IMR-90 (cell line): ENCODE results near the gene CLHC1. TPM values are rescaled to one million over a fixed set of nuclear protein-coding genes. Genes with fewer than 3 reads are reported as not detected.

ENCODE experiments used
- ATAC-seq: fragments of 200-7000 bp; cut with Tn5 transposase; 2 replicates; pipeline ENCODE4 v1.9.1; 2020; ENCODE audit warnings: low read depth, mild to moderate bottlenecking, moderate library complexity
- BruUV-seq: library from RNA; stranded (reverse); fragments of 400-500 nt; replicated peaks from 2 replicates; lab custom pipeline; 2021; lab: Mats Ljungman, UMichigan
- CTCF ChIA-PET: fragments of 300-600 bp; formaldehyde crosslinking; extraction: SDS; loops from one replicate; lab custom pipeline; 2021; ENCODE audit warnings: antibody characterized with exemption; lab: Yijun Ruan, JAX
- POLR2A ChIA-PET: fragments of 300-600 bp; sonication (Branson Sonifier 250); formaldehyde crosslinking; loops from one replicate; lab custom pipeline; 2022; ENCODE audit warnings: antibody characterized with exemption; ENCODE audit not compliant: unreplicated experiment; lab: Charles Lee
- DNase-seq: peaks from one replicate; pipeline ENCODE4 v3.0.0; 2013
- H2AFZ ChIP-seq: replicated peaks from 2 replicates; pipeline ENCODE3; 2013; ENCODE audit warnings: low read length, mild to moderate bottlenecking; ENCODE audit not compliant: poor library complexity
- H2AK5ac ChIP-seq: 2 replicates; pipeline ENCODE4 v1.6.1; 2013; ENCODE audit warnings: low read depth, low read length, inconsistent platforms
- H2AK9ac ChIP-seq: replicated peaks from 2 replicates; pipeline ENCODE3; 2013; ENCODE audit warnings: mild to moderate bottlenecking, low read depth, low read length, moderate library complexity; ENCODE audit not compliant: poor library complexity
- H2BK120ac ChIP-seq: 2 replicates; pipeline ENCODE4 v1.6.1; 2013; ENCODE audit warnings: low read depth, low read length, inconsistent platforms
- H2BK15ac ChIP-seq: 3 replicates; pipeline ENCODE4 v1.6.1; 2013; ENCODE audit warnings: low read depth, low read length, inconsistent platforms
- H2BK20ac ChIP-seq: 2 replicates; pipeline ENCODE4 v1.6.1; 2013; ENCODE audit warnings: low read depth, mild to moderate bottlenecking, inconsistent platforms, low read length, moderate library complexity
- H2BK5ac ChIP-seq: 2 replicates; pipeline ENCODE4 v1.6.1; 2013; ENCODE audit warnings: mild to moderate bottlenecking, low read depth, low read length, inconsistent platforms; ENCODE audit not compliant: poor library complexity, severe bottlenecking
- H3K14ac ChIP-seq: replicated peaks from 2 replicates; pipeline ENCODE4 v1.6.1; 2013; ENCODE audit warnings: low read depth, low read length, inconsistent platforms
- H3K18ac ChIP-seq: 2 replicates; pipeline ENCODE4 v1.6.1; 2013; ENCODE audit warnings: low read depth, low read length, control low read depth
- H3K23ac ChIP-seq: 2 replicates; pipeline ENCODE4 v1.6.1; 2013; ENCODE audit warnings: low read depth, low read length, inconsistent platforms
- H3K27ac ChIP-seq: 2 replicates; pipeline ENCODE4 v1.5.1; 2013; ENCODE audit warnings: mild to moderate bottlenecking, control low read depth, low read length; ENCODE audit not compliant: insufficient read depth
- H3K27me3 ChIP-seq: 2 replicates; pipeline ENCODE4 v1.6.1; 2013; ENCODE audit warnings: low read length; ENCODE audit not compliant: control insufficient read depth, insufficient read depth
- H3K36me3 ChIP-seq: 2 replicates; pipeline ENCODE4 v1.6.1; 2013; ENCODE audit warnings: low read length, mixed read lengths; ENCODE audit not compliant: control insufficient read depth, insufficient read depth
- H3K4ac ChIP-seq: 2 replicates; pipeline ENCODE4 v1.6.1; 2013; ENCODE audit warnings: low read depth, low read length, inconsistent platforms
- H3K4me1 ChIP-seq: 2 replicates; pipeline ENCODE4 v1.6.1; 2013; ENCODE audit warnings: low read length, mixed read lengths; ENCODE audit not compliant: control insufficient read depth, insufficient read depth
- H3K4me2 ChIP-seq: 2 replicates; pipeline ENCODE4 v1.6.1; 2013; ENCODE audit warnings: low read depth, mild to moderate bottlenecking, control low read depth, low read length, moderate library complexity
- H3K4me3 ChIP-seq: 2 replicates; pipeline ENCODE4 v1.5.1; 2013; ENCODE audit warnings: low read depth, mild to moderate bottlenecking, control low read depth, low read length, moderate library complexity; ENCODE audit not compliant: insufficient read depth
- H3K56ac ChIP-seq: 2 replicates; pipeline ENCODE4 v1.6.1; 2013; ENCODE audit warnings: low read length, inconsistent platforms; ENCODE audit not compliant: insufficient read depth; ENCODE audit errors: extremely low read depth
- H3K79me1 ChIP-seq, 2 experiments: 2 replicates each; pipeline ENCODE4 v1.6.1; 2013; ENCODE audit warnings: low read length in 2 of 2, inconsistent platforms in 1 of 2, low read depth in 1 of 2
- H3K9ac ChIP-seq: 2 replicates; pipeline ENCODE4 v1.6.1; 2013; ENCODE audit warnings: low read depth, low read length, control low read depth
- H3K9me1 ChIP-seq: 2 replicates; pipeline ENCODE4 v1.6.1; 2013; ENCODE audit warnings: low read length, inconsistent platforms; ENCODE audit not compliant: insufficient read depth
- H3K9me3 ChIP-seq: 2 replicates; pipeline ENCODE4 v1.6.1; 2013; ENCODE audit warnings: low read length; ENCODE audit not compliant: control insufficient read depth, insufficient read depth
- H4K20me1 ChIP-seq: 2 replicates; pipeline ENCODE4 v1.6.1; 2013; ENCODE audit warnings: low read length, inconsistent platforms; ENCODE audit not compliant: insufficient read depth
- H4K5ac ChIP-seq: 2 replicates; pipeline ENCODE4 v1.6.1; 2013; ENCODE audit warnings: mild to moderate bottlenecking, low read depth, low read length, control low read depth
- H4K8ac ChIP-seq, 2 experiments: 2 replicates each; pipeline ENCODE4 v1.6.1; 2013; ENCODE audit warnings: low read depth in 2 of 2, low read length in 2 of 2, control low read depth in 1 of 2, inconsistent platforms in 1 of 2
- H4K91ac ChIP-seq: 2 replicates; pipeline ENCODE4 v1.6.1; 2013; ENCODE audit warnings: low read depth, low read length, inconsistent platforms; ENCODE audit not compliant: insufficient read depth
- NFE2L2 ChIP-seq: fragments of 150-350 bp; IDR thresholded peaks from 2 replicates; pipeline ENCODE4 v1.6.1; 2016; ENCODE audit warnings: low read depth, mild to moderate bottlenecking, low read length
- RAD21 ChIP-seq: IDR thresholded peaks from 2 replicates; pipeline ENCODE4 v1.6.1; 2012; ENCODE audit warnings: low read length, improper control_type of control experiment
- whole genome bisulfite sequencing, 2 experiments: methylation state at CpG; one replicate each; pipeline versions ENCODE4 v1.1.5 to v1.1.7; 2013; ENCODE audit warnings: missing lambda C conversion rate in 2 of 2; ENCODE audit not compliant: insufficient read length in 1 of 2; ENCODE audit errors: extremely low coverage in 2 of 2; 5-methylcytosine and 5-hydroxymethylcytosine counted together
- dilution Hi-C: fragments of 300-500 bp; cut with HindIII; formaldehyde crosslinking; loops from one replicate; pipeline ENCODE4 v1.14.3; 2018; ENCODE audit warnings: low sequenced_read_pairs; ENCODE audit not compliant: unreplicated experiment
- in situ Hi-C: fragments of 300-500 bp; cut with MboI; formaldehyde crosslinking; loops from 3 replicates; pipeline ENCODE4 v1.14.3; 2019; ENCODE audit warnings: low sequenced_read_pairs, inconsistent platforms, mixed read lengths
- intact Hi-C: fragments of 100-400 bp; cut with micrococcal nuclease; formaldehyde crosslinking; loops from 2 replicates; pipeline ENCODE4 v1.10.0; 2022
- polyA plus RNA-seq, 3 experiments: library from polyadenylated mRNA; depleted of rRNA; stranded (reverse); fragments of >200 nt; gene quantifications; 2 replicates each; pipeline ENCODE4 v1.2.3, GENCODE V29; 2012; ENCODE audit warnings: low replicate concordance in 1 of 3
- total RNA-seq: library from RNA; depleted of rRNA; stranded (reverse); fragments of >200 nt; gene quantifications from 2 replicates; pipeline ENCODE4 v1.2.3, GENCODE V29; 2012
- TF ChIP-seq, protein P1 (sequence below): fragments of 150-350 bp; IDR thresholded peaks from 2 replicates; pipeline ENCODE4 v1.6.1; 2017; ENCODE audit warnings: mild to moderate bottlenecking, antibody characterized with exemption, low read length, low read depth
- TF ChIP-seq, protein P2 (sequence below): conservative IDR thresholded peaks from 2 replicates; pipeline ENCODE4 v1.5.1; 2012; ENCODE audit warnings: mild to moderate bottlenecking, low read depth, low read length, improper control_type of control experiment

The CLHC1 gene
- total and polyA plus RNA-seq, 2 of the 4 experiments (the other 2 are of a cell fraction): 2.3 to 5.3 TPM

DNA sequence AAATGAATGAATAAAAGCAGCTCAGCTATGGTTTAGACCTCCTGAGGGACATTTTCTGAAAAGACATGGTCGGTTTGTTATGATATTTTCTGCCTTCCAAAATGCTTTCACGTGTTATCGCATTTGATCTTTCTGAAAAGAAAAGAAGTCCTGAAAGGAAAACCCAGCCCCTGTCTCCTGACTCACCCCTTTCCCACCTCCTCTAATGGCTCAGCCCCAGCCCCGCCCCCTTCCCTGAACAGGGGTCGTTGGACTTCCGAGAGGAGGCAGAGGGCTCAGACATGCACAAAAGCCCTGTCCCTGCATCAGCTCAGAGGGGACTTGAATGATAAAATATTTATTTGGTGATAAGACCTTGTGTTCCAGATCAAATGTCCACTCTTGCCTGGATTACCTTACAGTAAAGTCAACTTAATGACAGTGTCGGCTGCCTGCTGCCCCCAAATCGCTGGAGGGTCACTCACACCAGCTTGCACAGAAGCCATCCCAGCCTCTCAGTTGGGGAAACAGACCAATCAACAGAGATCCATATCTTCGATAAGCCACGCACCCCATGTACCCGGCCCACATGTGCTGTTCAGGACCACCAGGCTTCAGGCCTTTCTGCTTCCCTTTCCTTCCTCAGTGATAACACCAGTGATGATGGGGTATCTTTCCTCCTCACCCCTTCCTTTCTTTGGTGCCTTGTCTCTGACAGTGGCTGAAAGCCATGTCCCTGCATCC, 69.6 kb downstream of the CLHC1 start:
- no peak for ATAC-seq
- ChIA-PET CTCF (no interaction called here), POLR2A (interaction anchor here (0.9 kb wide), 1 partner anchor 112 kb away, joined by 5 read pairs; the partner anchor contains the start of gene RTN4)
- H2BK120ac ChIP-seq: peak overlapping the region; percentile 77
- intact Hi-C loops: no loop called here
- H2BK20ac ChIP-seq: peak overlapping the region; percentile 52; the same call in 1 of the 2 replicates
- H3K14ac ChIP-seq: peak overlapping the region; percentile 62; the same call in 1 of the 2 replicates
- WGBS, 2 experiments: 73% methylated on average over 2 of the region's 11 CpGs; no CpG with 5 or more reads in 1 of the 2 experiments
- H3K4me1 ChIP-seq: peaks cover 37% of the 10 kb centered on the region
- peaks cover 43% of the 10 kb centered on the region for H3K9me1 ChIP-seq
- no peak for TF ChIP-seq RAD21
- TF ChIP-seq, protein P1, sequence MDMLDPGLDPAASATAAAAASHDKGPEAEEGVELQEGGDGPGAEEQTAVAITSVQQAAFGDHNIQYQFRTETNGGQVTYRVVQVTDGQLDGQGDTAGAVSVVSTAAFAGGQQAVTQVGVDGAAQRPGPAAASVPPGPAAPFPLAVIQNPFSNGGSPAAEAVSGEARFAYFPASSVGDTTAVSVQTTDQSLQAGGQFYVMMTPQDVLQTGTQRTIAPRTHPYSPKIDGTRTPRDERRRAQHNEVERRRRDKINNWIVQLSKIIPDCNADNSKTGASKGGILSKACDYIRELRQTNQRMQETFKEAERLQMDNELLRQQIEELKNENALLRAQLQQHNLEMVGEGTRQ: no peak
- TF ChIP-seq NFE2L2: no peak
- TF ChIP-seq, protein P2, sequence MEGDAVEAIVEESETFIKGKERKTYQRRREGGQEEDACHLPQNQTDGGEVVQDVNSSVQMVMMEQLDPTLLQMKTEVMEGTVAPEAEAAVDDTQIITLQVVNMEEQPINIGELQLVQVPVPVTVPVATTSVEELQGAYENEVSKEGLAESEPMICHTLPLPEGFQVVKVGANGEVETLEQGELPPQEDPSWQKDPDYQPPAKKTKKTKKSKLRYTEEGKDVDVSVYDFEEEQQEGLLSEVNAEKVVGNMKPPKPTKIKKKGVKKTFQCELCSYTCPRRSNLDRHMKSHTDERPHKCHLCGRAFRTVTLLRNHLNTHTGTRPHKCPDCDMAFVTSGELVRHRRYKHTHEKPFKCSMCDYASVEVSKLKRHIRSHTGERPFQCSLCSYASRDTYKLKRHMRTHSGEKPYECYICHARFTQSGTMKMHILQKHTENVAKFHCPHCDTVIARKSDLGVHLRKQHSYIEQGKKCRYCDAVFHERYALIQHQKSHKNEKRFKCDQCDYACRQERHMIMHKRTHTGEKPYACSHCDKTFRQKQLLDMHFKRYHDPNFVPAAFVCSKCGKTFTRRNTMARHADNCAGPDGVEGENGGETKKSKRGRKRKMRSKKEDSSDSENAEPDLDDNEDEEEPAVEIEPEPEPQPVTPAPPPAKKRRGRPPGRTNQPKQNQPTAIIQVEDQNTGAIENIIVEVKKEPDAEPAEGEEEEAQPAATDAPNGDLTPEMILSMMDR: no peak
- peak overlapping the region; percentile 33 for H2AK5ac ChIP-seq
- H3K4me3 ChIP-seq: no peak overlapping the region
- peaks cover 21 to 59% of the 10 kb centered on the region in 2 experiments for H3K79me1 ChIP-seq
- H3K36me3 ChIP-seq: no peaks in the 10 kb centered on the region
- no peak overlapping the region for H3K56ac ChIP-seq
- DNase-seq: no peak
- peak overlapping the region; percentile 4 to 60; a peak in 3 of 4 replicates for H4K8ac ChIP-seq
- dilution Hi-C loops: loop anchor here (25.0 kb wide), 1 partner anchor 150 kb away; no protein-coding TSS in a partner anchor
- H3K4me2 ChIP-seq: no peak overlapping the region
- H2BK15ac ChIP-seq: peak overlapping the region; percentile 71; the same call in 2 of the 3 replicates
- H3K23ac ChIP-seq: peak overlapping the region; percentile 72
- H2AFZ ChIP-seq: peak overlapping the region; percentile 64
- peak overlapping the region; percentile 6; the same call in 1 of the 2 replicates for H3K27ac ChIP-seq
- H3K4ac ChIP-seq: peak overlapping the region; percentile 84
- H3K9ac ChIP-seq: no peak overlapping the region
- H2BK5ac ChIP-seq: peak overlapping the region; percentile 17
- H3K18ac ChIP-seq: peak overlapping the region; percentile 50; the same call in 1 of the 2 replicates
- no peaks in the 10 kb centered on the region for H3K27me3 ChIP-seq
- H4K20me1 ChIP-seq: no peaks in the 10 kb centered on the region
- BruUV-seq: no TSS peak
- in situ Hi-C loops: no loop called here
- no peaks in the 10 kb centered on the region for H3K9me3 ChIP-seq
- peak overlapping the region; percentile 32 for H4K5ac ChIP-seq
- H2AK9ac ChIP-seq: peak overlapping the region; percentile 12
- peak overlapping the region; percentile 58 for H4K91ac ChIP-seq
